HG03520 (cell line): Measurements from ENCODE around the gene RAPGEF1.

Experiments
- ATAC-seq: cut with Tn5 transposase; IDR thresholded peaks from one replicate; pipeline ENCODE4 v1.9.1; 2021; ENCODE audit warnings: mild to moderate bottlenecking, moderate library complexity; ENCODE audit not compliant: unreplicated experiment

Gene RAPGEF1

DNA sequence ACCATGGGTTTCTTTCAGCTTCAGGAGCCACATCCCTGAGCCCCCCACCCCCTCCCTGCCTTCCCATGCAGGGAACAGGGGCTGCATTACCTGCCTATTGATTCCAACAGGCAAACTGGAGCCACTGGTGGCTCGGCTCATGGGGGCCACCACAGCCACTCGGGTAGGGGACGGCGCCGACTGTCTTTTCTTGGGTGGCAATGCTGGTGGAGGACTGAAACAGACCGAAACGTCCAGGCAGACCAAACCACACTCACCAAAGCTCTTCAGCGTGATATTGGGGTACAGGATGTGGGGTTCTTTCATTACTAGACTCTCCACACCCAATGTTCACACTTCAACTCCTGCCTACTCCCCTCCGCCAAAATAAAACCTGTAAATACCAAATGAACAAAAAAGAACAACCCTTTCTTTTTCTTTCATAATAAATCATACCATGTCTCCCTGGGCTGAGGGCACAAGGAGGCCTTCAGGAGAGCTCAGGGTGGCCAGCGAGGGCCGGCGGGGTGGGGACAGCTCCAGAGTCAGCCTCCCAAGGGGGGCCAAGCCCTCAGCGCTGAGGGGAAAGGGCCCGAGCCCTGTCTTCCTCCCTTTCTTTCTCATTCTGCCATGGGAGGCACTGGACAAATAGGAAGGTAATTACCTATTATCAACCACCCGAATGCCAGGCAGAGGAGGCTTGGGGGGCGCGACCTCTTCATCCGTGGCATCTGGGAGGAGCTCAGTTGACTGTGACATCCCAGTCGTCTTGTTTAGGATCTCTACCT is 111.2 kb downstream of the RAPGEF1 start:
- no peak for ATAC-seq

DNA sequence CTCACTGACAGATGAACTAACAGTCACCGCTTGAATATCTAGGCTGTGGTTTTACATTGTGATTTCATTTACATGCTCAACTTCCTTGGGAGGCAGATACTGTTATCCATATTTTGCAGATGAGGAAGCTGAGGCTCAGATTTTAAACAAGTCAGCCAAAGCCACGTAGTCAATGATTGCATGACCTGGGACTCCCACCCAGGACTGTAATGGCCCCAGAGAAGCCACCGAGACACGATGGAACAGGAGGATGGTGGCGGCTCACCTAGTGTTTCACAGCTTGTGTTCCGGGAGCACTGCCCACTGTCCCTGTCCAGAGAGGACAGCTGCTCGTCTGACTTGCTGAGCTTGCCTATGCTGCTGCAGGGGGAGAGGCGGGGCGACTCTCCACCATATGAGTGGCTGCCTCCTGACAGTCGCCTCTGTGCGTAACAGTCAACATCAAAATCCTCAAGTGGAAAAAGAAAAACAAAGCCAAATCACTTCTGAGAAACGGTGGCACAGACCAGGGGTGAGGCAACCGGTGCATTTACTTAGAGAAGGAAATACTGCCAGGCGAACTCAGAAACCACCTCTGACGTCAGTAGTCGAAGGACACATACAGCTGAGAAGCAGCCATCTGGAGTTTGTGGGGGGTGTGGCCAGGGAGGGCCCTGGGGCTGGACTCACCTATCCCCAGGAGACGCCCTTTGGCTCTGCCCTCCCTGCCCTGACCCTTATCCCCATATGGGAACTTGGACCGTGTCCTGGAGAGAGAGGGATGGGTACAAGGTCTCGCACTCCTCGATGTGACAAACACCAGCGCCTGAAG is 112.0 kb downstream of the RAPGEF1 start:
- ATAC-seq: no peak

DNA sequence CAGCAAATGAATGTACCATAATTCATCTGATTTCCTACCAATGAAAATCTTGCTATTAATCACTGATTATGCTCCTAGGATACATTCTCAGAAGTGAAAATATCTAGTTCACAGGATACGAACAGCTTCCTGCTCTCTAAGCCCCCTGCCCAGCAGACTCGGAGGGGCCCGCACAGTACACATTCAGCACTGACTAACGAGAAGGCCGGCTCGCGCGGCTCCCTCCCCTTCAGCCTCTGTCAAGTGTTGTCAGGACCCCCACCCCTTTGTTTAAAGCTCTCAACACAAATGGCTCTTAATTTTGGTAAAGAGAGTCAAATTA is 112.6 kb downstream of the RAPGEF1 start:
- ATAC-seq: no peak

DNA sequence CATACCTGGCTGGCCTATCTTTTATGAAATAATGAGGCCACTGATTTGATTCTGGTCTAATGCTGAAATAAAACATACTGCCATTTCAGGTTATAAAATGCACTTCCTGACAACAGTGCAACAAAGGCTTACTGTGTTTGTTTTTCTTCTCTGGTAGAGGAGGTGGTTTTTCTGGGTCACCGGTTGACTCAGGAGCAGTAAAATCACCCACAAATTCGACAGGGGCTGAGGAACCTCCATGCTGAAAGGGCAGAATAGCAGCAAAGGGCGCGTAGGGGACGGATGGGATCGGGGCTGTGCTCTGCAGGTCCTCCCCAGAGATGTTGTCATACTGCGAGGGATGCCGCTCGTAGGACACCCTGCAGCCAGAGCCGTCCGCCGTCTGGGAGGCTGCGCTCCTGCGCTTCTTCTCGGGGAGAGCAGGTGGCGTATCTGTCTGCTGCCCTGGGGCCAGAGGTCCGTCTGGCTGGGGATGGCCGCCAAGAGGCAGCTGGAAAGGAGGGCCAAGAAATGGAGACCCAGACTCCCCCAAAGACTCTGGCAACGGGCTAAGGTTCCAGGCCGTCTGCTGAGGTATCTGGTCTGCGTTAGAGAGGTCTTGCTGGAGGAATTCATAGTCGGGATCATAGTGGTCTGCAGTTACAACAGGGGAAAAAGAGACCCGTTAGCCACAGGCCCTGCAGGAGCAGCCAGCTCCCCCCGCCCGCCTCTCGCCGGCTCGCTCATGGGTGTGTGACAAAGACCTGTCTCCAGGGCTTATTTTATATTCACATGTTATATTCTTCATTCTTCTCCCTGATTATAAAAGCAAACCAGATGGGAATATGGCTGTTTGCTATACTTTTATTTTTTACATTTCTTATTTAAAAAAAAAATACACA is 113.8 kb downstream of the RAPGEF1 start:
- no peak for ATAC-seq

DNA sequence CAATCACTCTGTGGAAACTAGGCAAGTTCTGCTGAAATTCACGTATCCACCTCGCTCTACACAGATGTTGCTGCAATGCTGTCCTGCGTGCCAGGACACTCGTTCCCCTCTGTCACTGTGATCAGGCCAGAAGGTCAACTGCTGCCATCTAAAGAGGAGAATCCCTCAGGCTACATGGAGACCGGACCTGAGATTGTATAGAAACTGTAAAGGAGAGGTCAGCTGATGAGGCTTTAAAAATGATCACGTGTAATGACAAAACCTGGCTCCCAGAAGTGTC is 114.4 kb downstream of the RAPGEF1 start:
- ATAC-seq: no peak

DNA sequence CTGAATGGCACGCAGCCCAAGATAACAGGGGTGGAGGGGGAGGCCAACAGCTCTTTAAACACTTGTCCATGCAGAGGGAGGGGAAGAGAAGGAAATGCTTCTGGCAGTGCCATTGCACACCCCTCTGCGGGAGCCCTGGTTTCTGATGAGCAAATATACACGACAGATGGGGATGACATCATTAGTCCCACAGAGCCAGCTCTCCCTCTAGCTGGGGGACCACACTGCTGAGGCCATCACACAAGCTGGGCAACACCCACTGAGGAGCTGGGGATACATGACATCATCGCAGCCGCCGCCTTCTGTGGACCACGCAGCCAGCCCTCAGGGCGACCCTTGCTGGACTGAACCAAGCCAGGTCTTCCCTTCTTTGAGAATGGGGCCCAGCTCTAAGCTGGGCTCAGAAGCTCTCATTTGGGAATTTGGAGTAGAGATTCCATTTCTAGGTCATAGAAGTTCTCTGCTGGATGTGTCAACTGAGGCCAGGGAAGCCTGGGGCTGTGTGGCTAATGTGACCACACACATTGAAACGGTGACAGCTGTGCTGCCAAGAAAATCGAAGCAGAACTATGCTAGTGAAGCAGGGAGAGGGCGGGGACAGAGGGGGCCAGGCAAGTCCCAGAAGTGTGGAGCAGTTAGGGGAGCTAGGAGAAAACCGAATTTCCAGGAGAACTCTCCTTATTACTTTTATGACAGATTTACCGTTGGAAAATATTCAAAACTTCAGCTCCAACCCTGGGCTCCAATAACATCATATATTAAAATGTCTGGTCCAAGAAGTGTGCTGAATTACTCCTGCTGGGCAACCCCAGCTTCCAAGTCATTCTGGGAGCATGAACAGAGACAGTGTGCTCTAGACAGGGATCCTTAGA is 115.0 kb downstream of the RAPGEF1 start:
- no peak for ATAC-seq

DNA sequence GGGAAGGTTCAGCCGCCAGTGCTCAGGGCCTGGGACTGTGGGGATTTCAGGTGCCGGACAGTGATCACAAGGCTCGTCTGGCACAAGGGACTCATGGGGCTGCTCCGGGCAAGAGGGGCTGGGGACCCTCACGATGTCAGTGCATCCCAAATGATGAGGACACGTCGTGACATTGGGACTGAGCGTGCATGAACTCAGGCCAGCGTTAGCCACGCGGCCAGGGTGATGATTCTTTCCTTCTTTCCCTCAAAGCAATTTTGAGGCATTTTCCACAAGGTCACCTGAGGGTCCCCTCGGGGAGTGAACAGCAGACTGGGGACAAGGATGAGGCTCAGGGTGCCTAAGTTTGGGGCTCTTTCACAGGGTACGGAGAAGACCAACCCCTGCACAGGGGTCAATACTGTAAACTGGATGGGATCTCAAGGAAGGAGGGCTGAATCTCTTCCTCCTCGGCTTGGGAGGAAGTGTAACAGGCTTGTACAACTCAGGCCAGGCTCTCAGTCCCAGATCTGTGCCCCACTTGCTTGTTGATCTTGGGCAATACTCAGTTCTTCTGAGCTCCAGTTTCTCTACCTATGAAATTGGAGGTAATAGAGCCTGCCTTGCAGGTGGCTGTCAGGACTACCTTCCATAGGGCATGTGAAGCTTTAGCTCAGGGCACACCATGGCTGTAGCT is 116.1 kb downstream of the RAPGEF1 start:
- no peak for ATAC-seq

DNA sequence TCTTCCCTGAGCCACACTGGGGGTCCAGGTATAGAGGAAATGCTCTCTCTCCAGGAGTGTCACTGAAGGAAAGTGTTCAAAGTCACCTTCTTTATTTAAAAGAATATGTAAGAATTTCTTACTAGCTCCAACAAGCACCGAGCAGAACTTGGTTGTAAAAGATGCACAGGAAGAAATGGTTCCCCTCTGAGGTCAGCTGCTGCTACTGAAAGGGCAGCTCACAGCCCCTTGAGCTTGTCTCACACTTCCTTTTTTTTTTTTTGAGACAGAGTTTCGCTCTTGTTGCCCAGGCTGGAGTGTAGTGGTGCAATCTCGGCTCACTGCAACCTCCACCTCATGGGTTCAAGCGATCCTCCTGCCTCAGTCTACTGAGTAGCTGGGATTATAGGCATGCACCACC is 117.4 kb downstream of the RAPGEF1 start:
- no peak for ATAC-seq

DNA sequence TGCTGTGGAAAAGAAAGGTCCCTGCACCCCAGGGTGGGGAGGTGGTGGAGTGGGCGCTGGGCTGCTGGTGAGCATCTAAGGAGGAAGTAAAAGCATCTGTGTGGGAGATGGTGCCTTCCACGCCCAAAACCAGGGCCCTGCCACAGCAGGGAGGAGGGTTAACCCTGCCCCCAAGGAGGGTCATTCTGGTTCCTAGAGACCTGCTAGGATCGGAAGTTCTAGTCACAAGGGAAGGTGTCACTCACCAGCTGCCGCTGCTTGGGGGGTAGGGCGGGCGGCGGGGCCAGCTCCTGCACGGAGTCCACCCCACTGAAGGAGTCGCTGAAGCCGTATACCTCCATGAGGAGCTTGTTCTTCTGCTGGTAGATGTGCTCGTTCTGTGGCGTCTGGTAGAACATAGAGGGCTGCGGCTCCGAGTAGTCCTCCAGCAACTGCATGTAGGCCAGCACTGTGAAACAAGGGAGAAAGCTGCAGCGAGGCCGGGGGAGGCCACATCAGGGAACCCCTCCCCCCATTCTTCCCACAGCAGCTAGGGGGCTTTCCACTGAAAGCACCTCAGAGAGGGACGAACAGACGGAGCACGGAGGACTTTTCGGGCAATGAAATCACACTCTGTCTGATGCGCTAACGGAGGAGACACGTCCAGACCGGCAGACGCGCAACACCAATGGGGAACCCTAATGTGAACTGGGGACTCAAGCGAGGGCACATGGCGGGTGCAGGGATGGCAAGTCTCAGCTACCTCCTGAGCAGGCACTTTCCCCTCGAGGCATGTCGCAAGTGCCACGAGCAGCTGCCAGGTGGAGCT is 118.1 kb downstream of the RAPGEF1 start:
- no peak for ATAC-seq

DNA sequence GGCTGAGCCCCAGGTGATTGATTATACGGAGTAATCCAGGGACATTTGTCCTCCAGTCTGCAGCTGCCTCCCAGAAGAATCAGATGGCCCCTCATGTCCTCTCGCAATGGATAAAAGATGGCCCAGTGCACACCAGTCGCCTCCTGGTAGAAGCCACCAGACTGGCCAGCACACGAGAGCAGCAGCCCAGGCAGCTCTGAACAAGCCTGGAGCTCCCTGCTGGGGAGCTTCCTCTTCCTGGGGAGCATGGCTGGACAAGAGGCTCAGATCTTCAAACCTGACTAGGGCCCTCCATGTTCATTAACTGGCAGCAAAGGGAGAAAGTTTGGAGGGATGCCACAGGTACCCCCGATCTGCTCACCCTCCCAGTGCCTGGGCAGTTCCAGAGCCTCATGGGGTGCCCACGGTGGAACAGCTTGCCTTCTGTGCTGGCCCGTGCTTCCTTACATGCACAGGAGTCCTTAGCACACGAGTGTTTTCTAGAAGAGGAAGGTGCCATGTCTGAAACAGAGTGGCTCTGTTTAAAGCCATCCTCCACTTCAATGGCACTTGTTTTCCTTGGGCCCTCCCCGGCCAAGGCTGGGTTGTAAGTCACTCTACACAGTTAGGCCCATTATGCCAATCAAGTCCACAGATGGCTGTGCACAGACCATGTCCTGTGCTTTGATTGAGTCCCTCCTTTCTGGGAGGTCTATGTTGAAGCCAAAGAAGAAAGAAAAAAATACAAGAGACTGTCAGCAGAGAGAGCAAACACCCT is 118.9 kb downstream of the RAPGEF1 start:
- ATAC-seq: no peak

DNA sequence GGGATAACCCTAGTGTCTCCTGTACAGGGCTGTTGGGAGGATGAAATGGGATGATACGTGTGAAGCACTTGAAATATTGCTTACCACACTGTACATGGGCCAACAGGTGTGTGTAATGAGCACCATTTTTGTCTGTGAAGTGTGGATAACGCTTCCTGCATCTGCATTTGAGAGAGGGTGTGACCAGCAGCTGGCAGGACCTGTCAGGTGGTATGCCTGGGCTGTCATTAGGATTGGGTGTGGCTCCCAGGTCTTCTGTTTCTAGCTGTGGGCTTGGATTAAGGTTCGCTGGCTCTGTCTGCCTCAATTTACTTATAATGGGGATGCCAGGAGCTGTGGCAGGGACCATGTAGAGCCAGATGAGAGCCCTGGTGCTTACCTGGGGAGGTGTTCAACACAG is 120.2 kb downstream of the RAPGEF1 start:
- ATAC-seq: no peak

DNA sequence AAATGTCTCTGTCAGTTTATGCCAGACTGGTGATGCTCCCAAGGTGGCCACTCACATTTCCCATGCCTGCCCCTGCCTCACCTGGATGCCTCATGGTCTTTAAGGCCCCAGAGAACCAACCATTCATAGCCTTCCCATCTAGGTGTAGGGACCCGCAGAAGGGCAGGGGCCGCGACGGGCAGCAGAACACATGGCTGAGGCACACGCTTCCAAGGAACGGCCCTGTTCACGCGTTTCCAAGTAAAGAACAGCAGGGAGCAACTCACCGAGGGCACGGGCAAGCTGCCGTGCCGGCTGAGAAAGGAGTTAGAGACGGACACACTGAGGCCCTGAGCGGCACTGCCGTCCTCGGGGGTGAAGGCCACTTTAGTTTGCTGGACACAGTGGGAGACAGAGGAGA is 121.1 kb downstream of the RAPGEF1 start:
- ATAC-seq: no peak

DNA sequence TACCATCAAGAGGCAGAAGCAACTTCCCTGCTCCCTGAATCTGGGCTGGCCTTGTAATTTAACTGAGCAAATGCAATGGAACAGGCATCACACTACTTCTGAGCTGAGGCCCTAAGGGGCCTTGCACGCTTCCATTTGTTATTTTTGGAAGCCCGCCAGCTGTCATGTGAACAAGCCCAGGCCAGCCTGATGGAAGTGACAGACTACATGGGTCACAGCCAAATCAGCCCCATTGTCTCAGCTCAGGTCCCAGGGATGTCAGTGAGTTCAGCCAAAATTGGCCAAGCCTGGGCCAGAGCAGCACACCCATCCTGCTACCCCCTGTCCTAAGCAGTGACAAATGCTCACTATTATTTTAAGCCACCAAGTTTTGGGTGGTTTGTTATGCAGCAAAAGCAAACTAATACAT is 121.8 kb downstream of the RAPGEF1 start:
- ATAC-seq: no peak

DNA sequence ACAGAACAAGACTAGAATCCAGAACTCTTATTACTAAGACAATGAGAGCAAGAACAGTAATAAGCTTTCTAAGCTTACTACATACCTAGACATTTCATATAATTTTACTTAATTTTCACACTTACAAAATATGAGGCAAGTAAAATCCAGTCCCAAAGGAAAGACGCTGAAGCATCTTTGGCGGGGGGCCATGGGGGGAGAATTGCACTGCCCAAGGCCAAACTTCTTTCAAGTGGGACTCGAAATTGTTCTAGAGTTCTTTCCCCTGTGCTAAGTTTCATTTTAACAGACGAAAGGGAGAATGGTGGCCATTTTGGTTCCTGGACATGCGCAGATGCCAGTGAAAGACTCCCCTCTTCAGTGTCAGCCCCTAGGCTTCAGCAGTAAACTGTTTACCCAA is 122.3 kb downstream of the RAPGEF1 start:
- no peak for ATAC-seq

DNA sequence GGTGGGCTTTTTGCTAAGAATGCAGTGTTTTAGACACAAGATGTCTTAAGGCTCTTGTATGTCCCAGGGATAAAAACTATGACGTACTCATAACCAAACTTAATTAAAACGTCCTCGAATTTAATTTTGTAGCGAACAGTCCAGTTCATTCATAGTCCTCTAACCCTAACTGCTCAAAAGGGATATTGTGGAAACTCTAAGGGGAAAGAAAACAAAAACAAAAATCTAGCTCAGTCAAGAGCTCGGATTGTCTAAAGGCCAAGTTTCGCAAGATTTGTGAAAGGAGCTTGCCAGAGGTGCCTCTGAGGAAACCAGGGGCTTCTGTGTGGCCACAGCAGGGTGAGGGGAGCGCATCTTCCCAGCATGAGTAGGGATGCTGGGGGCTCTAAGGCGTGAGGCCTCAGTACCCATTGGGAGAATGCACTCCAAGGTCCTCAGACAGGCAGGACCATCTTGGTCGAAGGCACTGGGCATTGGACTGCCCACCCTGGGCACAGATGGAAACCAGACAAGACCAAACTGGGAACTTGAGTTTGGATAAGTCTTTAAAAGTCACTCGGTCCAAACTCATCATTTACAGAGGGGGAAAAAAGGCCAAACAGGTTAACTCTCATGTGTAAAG is 122.8 kb downstream of the RAPGEF1 start:
- no peak for ATAC-seq

DNA sequence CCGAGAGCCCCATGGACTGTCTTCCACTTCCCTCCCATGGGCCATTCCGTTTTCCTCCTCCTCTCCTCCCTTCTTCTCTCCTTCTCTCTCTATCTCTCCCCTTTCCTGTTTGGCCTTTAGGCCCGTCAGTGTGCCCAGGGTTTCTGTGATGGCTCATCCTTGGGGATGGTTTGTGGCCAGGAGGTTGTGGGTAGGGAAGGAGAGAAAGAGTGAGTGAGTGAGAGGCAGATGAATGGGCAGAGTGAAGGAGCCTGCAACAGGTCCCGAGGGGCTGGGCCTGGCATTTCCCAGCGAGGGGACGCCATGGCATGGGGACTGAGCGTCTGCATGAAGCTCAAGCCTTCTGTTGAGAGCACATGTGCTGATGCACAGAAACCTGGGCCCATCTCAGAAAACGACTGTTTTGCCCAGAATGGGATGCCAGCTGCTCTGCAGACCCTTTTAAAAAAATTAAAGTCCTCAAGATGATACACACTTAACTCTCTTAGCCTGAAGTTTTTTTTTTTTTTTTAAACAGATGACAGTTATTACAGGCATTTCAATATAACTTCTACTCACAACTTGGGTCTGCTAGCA is 125.4 kb downstream of the RAPGEF1 start:
- ATAC-seq: no peak

DNA sequence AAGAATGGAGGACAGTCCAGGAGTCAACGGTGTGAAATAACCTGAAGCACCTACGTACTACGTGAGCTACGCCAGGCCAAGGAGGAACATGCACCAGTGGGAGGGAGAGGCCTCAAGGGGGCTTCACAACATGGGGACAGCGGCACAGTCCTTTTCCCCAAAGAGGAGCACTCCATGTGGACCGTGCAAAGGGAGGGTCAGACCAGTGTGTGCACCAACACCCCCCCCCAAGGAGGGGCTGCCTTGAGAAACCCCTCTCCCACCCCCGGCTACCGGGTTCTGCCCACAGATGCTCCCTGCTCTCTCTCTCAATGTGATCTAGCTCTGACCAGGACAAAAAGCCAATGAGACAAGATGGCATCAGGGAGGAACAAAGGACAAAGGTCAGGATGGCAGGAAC is 126.0 kb downstream of the RAPGEF1 start:
- ATAC-seq: no peak

DNA sequence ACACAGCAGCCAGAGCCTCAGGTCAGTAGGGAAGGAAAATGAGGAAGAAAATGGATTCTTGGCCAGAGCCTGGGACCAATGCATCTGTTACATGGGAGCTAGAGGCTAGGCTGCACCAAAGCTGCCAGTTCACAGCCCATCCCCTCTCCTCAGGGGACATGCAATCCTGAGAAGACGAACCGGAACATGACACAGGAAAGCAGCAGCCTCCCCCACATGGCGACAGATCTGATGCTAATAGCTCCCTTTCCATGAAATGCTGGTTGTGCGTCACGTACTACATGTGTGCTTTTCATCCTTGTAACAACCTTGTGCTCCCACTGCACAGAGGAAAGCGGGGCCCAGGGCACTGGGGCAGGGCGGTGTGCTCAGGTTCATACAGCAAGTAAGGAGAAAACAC is 127.0 kb downstream of the RAPGEF1 start:
- ATAC-seq: no peak
